MM.1S (cell line): ENCODE measurements around the gene ARF1.

Experiments used
- DNase-seq: peaks from one replicate; pipeline ENCODE4 v3.0.0-alpha.2; 2015
- H2AFZ ChIP-seq: fragments of 300-600 bp; sonication (generic); 2 replicates; pipeline ENCODE4 v1.6.0; 2016; ENCODE audit warnings: antibody characterized with exemption, low read length
- H3F3A ChIP-seq: fragments of 300-600 bp; sonication (generic); 2 replicates; pipeline ENCODE4 v1.6.1; 2016; ENCODE audit warnings: mild to moderate bottlenecking, antibody characterized with exemption, low read length, moderate library complexity, mixed read lengths; ENCODE audit not compliant: insufficient read depth
- H3K27ac ChIP-seq: fragments of 300-600 bp; sonication (generic); 2 replicates; pipeline ENCODE4 v1.5.1; 2016; ENCODE audit warnings: mild to moderate bottlenecking, low read length
- H3K27me3 ChIP-seq: fragments of 300-600 bp; sonication (generic); replicated peaks from 2 replicates; pipeline ENCODE4 v1.6.0; 2016; ENCODE audit warnings: low read length; ENCODE audit not compliant: insufficient read depth
- H3K36me3 ChIP-seq: fragments of 300-600 bp; sonication (generic); replicated peaks from 2 replicates; pipeline ENCODE4 v1.6.1; 2016; ENCODE audit warnings: mild to moderate bottlenecking, low read length, mixed read lengths; ENCODE audit not compliant: insufficient read depth
- H3K4me1 ChIP-seq: fragments of 300-600 bp; sonication (generic); 2 replicates; pipeline ENCODE4 v1.6.1; 2016; ENCODE audit warnings: low read length, mixed read lengths
- H3K4me2 ChIP-seq: fragments of 300-600 bp; sonication (generic); 2 replicates; pipeline ENCODE4 v1.6.0; 2016; ENCODE audit warnings: low read depth, low read length
- H3K4me3 ChIP-seq: fragments of 300-600 bp; sonication (generic); 2 replicates; pipeline ENCODE4 v1.5.1; 2016; ENCODE audit warnings: low read length, mixed read lengths
- H3K79me2 ChIP-seq: fragments of 300-600 bp; sonication (generic); 2 replicates; pipeline ENCODE4 v1.6.1; 2016; ENCODE audit warnings: mixed run types, low read length, mixed read lengths
- H3K9ac ChIP-seq: fragments of 300-600 bp; sonication (generic); 2 replicates; pipeline ENCODE4 v1.6.1; 2016; ENCODE audit warnings: low read length, mixed read lengths
- H3K9me2 ChIP-seq: fragments of 300-600 bp; sonication (generic); replicated peaks from 2 replicates; pipeline ENCODE4 v1.6.1; 2016; ENCODE audit warnings: mild to moderate bottlenecking, low read length, mixed read lengths; ENCODE audit not compliant: insufficient read depth
- H3K9me3 ChIP-seq: fragments of 300-600 bp; sonication (generic); replicated peaks from 2 replicates; pipeline ENCODE4 v1.6.1; 2016; ENCODE audit warnings: mild to moderate bottlenecking, low read length, mixed read lengths; ENCODE audit not compliant: insufficient read depth
- H4K20me1 ChIP-seq: fragments of 300-600 bp; sonication (generic); 2 replicates; pipeline ENCODE4 v1.6.1; 2016; ENCODE audit warnings: mild to moderate bottlenecking, low read length, moderate library complexity, mixed read lengths; ENCODE audit not compliant: insufficient read depth
- EZH2 ChIP-seq: fragments of 300-600 bp; sonication (generic); optimal IDR thresholded peaks from 2 replicates; pipeline ENCODE3; 2017; ENCODE audit warnings: low read depth, mild to moderate bottlenecking, antibody characterized with exemption, low read length, mixed read lengths
- EZH2phosphoT487 ChIP-seq: fragments of 300-600 bp; sonication (generic); IDR thresholded peaks from 2 replicates; pipeline ENCODE4 v1.6.1; 2018; ENCODE audit warnings: antibody characterized with exemption, low read length
- TF ChIP-seq, protein P1 (sequence below): fragments of 300-600 bp; sonication (generic); IDR thresholded peaks from 2 replicates; pipeline ENCODE4 v1.5.1; 2016; ENCODE audit warnings: antibody characterized with exemption, low read length, mixed read lengths

ARF1 gene

DNA sequence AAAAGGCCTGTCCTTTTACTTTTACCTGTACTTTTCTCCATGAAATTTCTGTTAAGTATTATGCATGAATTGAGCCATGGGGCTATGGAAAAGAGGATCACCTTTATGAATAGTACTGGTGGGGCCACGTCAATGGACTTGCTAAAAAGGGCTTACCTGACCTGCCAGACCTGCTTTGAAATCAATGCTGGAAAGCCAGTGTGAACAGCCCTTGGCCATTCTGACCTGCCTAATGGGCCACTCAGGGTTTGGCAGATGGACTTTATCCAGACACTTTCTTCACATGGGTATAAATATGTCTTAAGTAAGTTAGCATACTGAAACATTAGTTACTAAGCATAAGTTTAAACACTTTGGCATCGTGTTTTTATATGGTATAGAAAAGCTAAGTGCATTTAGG is 49.3 kb downstream of the ARF1 start:
- H3K27ac ChIP-seq, result no peak overlapping the region
- no peak for DNase-seq
- no peaks in the 10 kb centered on the region for H4K20me1 ChIP-seq
- H3F3A ChIP-seq, result no peaks in the 10 kb centered on the region
- no peak overlapping the region for H3K4me3 ChIP-seq
- no peaks in the 10 kb centered on the region for H3K9me2 ChIP-seq
- H3K36me3 ChIP-seq, result no peaks in the 10 kb centered on the region
- H3K79me2 ChIP-seq, result no peaks in the 10 kb centered on the region
- TF ChIP-seq, protein P1, sequence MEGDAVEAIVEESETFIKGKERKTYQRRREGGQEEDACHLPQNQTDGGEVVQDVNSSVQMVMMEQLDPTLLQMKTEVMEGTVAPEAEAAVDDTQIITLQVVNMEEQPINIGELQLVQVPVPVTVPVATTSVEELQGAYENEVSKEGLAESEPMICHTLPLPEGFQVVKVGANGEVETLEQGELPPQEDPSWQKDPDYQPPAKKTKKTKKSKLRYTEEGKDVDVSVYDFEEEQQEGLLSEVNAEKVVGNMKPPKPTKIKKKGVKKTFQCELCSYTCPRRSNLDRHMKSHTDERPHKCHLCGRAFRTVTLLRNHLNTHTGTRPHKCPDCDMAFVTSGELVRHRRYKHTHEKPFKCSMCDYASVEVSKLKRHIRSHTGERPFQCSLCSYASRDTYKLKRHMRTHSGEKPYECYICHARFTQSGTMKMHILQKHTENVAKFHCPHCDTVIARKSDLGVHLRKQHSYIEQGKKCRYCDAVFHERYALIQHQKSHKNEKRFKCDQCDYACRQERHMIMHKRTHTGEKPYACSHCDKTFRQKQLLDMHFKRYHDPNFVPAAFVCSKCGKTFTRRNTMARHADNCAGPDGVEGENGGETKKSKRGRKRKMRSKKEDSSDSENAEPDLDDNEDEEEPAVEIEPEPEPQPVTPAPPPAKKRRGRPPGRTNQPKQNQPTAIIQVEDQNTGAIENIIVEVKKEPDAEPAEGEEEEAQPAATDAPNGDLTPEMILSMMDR, result no peak
- TF ChIP-seq EZH2 (no peak), EZH2phosphoT487 (no peak)
- H3K4me2 ChIP-seq, result no peak overlapping the region
- no peak overlapping the region for H2AFZ ChIP-seq
- H3K9me3 ChIP-seq, result no peaks in the 10 kb centered on the region
- H3K4me1 ChIP-seq, result no peaks in the 10 kb centered on the region
- H3K9ac ChIP-seq, result no peak overlapping the region
- peaks cover 13% of the 10 kb centered on the region for H3K27me3 ChIP-seq

GRCh38 chr1:228134591-228134990 is 52.1 kb downstream of the ARF1 start:
- H4K20me1 ChIP-seq, result no peaks in the 10 kb centered on the region
- TF ChIP-seq EZH2, result no peak
- TF ChIP-seq, protein P1, result no peak
- TF ChIP-seq EZH2phosphoT487, result no peak
- no peak overlapping the region for H3K4me3 ChIP-seq
- no peak overlapping the region for H3K27ac ChIP-seq
- peaks cover 26% of the 10 kb centered on the region for H3K27me3 ChIP-seq
- no peaks in the 10 kb centered on the region for H3K79me2 ChIP-seq
- H3K9me2 ChIP-seq, result no peaks in the 10 kb centered on the region
- peaks cover 3% of the 10 kb centered on the region; the same call in 1 of the 2 replicates for H3F3A ChIP-seq
- no peak overlapping the region for H3K4me2 ChIP-seq
- no peaks in the 10 kb centered on the region for H3K9me3 ChIP-seq
- no peaks in the 10 kb centered on the region for H3K4me1 ChIP-seq
- no peak overlapping the region for H2AFZ ChIP-seq
- H3K9ac ChIP-seq, result no peak overlapping the region
- H3K36me3 ChIP-seq, result no peaks in the 10 kb centered on the region
- no peak for DNase-seq

DNA sequence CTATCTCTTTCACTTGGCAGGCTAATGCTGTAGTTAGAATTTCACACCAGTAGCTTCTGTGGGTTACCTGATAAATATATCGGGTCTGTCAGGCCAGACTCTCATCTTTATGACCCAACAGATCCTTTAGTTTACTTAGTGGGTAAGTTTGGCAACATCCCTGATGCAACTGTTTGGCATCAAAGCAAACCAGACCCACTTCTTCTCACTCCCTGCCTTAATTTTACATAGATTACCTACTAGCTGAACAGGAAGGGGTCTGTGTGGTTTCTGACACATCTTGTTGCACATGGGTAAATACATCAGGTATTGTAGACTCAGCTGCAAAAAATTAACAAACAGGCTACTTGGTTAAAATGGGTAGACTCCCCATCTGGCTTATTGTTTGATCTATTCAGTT is 54.4 kb downstream of the ARF1 start:
- H3K9me3 ChIP-seq, result no peaks in the 10 kb centered on the region
- no peak overlapping the region for H3K9ac ChIP-seq
- TF ChIP-seq, protein P1, result no peak
- no peak for TF ChIP-seq EZH2phosphoT487
- peaks cover 26% of the 10 kb centered on the region for H3K27me3 ChIP-seq
- H3K4me2 ChIP-seq, result no peak overlapping the region
- DNase-seq, result no peak
- H3K36me3 ChIP-seq, result no peaks in the 10 kb centered on the region
- H3F3A ChIP-seq, result peaks cover 15% of the 10 kb centered on the region
- H3K27ac ChIP-seq, result no peak overlapping the region
- H4K20me1 ChIP-seq, result peaks cover 3% of the 10 kb centered on the region; the same call in 1 of the 2 replicates
- peaks cover 18% of the 10 kb centered on the region for H3K79me2 ChIP-seq
- no peaks in the 10 kb centered on the region for H3K9me2 ChIP-seq
- H2AFZ ChIP-seq, result no peak overlapping the region
- peaks cover 5% of the 10 kb centered on the region for H3K4me1 ChIP-seq
- H3K4me3 ChIP-seq, result no peak overlapping the region
